Activated CD4-positive, alpha-beta T cell treated with anti-CD3 and anti-CD28 coated beads, Interleukin-2, amount 10 ng/mL, durations not matched to agents 24 days and 14 days (primary cell): ENCODE results near the gene LIMS2. TPM values are rescaled to one million over a fixed set of nuclear protein-coding genes. Genes with fewer than 3 reads are reported as not detected.

Source experiments
- DNase-seq: peaks from one replicate; pipeline ENCODE4 v3.0.0; 2022
- H3K27ac Mint-ChIP-seq: one replicate; pipeline ENCODE4 v1.8.0; 2022; ENCODE audit warnings: mild to moderate bottlenecking, mixed read lengths
- H3K27me3 Mint-ChIP-seq: one replicate; pipeline ENCODE4 v1.8.0; 2022; ENCODE audit warnings: mixed read lengths
- H3K36me3 Mint-ChIP-seq: one replicate; pipeline ENCODE4 v1.8.0; 2022; ENCODE audit warnings: low read depth, mild to moderate bottlenecking, mixed read lengths
- H3K4me1 Mint-ChIP-seq: one replicate; pipeline ENCODE4 v1.8.0; 2021; ENCODE audit warnings: mixed read lengths
- H3K4me3 Mint-ChIP-seq: one replicate; pipeline ENCODE4 v1.8.0; 2022; ENCODE audit warnings: mild to moderate bottlenecking, moderate library complexity, mixed read lengths
- H3K9me3 Mint-ChIP-seq: one replicate; pipeline ENCODE4 v1.8.0; 2021; ENCODE audit warnings: mixed read lengths
- intact Hi-C: fragments of 100-400 bp; cut with micrococcal nuclease; formaldehyde crosslinking; loops from one replicate; pipeline ENCODE4 v1.15.1; 2023
- total RNA-seq: library from RNA; stranded (reverse); gene quantifications from 2 replicates; pipeline ENCODE4 v1.2.3, GENCODE V29; 2022

LIMS2 gene
- total RNA-seq, 1 donor from 2014 or later: 8.4 TPM

GRCh38 chr2:127591221-127591923 is 84.0 kb downstream of the LIMS2 start:
- H3K27ac Mint-ChIP-seq: no peak overlapping the region
- no peaks in the 10 kb centered on the region for H3K27me3 Mint-ChIP-seq
- DNase-seq: peak; percentile 89
- no peaks in the 10 kb centered on the region for H3K36me3 Mint-ChIP-seq
- intact Hi-C loops: loop anchor here (1.0 kb wide), 1 partner anchor 58 kb away; no protein-coding TSS in a partner anchor
- H3K4me1 Mint-ChIP-seq: no peaks in the 10 kb centered on the region
- no peak overlapping the region for H3K4me3 Mint-ChIP-seq
- peaks cover 3% of the 10 kb centered on the region for H3K9me3 Mint-ChIP-seq

GRCh38 chr2:127590386-127591190 is 84.7 kb downstream of the LIMS2 start:
- no peak overlapping the region for H3K4me3 Mint-ChIP-seq
- no peak overlapping the region for H3K27ac Mint-ChIP-seq
- H3K27me3 Mint-ChIP-seq: no peaks in the 10 kb centered on the region
- no peaks in the 10 kb centered on the region for H3K4me1 Mint-ChIP-seq
- intact Hi-C loops: loop anchor here (1.0 kb wide), 1 partner anchor 59 kb away; no protein-coding TSS in a partner anchor
- no peaks in the 10 kb centered on the region for H3K36me3 Mint-ChIP-seq
- peaks cover 3% of the 10 kb centered on the region for H3K9me3 Mint-ChIP-seq
- no peak for DNase-seq

GRCh38 chr2:127589841-127590240 is 85.5 kb downstream of the LIMS2 start:
- no peaks in the 10 kb centered on the region for H3K36me3 Mint-ChIP-seq
- no peak for DNase-seq
- H3K9me3 Mint-ChIP-seq: no peaks in the 10 kb centered on the region
- intact Hi-C loops: no loop called here
- no peaks in the 10 kb centered on the region for H3K4me1 Mint-ChIP-seq
- H3K4me3 Mint-ChIP-seq: no peak overlapping the region
- H3K27me3 Mint-ChIP-seq: peaks cover 2% of the 10 kb centered on the region
- no peak overlapping the region for H3K27ac Mint-ChIP-seq

GRCh38 chr2:127589358-127589757 is 86.0 kb downstream of the LIMS2 start:
- no peaks in the 10 kb centered on the region for H3K4me1 Mint-ChIP-seq
- H3K36me3 Mint-ChIP-seq: no peaks in the 10 kb centered on the region
- no peak for DNase-seq
- peaks cover 2% of the 10 kb centered on the region for H3K27me3 Mint-ChIP-seq
- H3K4me3 Mint-ChIP-seq: no peak overlapping the region
- H3K27ac Mint-ChIP-seq: no peak overlapping the region
- no peaks in the 10 kb centered on the region for H3K9me3 Mint-ChIP-seq
- intact Hi-C loops: no loop called here

Other genes starting within 250 kb of the LIMS2 start
- 57.6 and 61.9 TPM in 2 replicates for gene IWS1, start 149.0 kb downstream of the LIMS2 start, total RNA-seq
- 0.07 and 0.12 TPM in 2 replicates for gene MYO7B, start 139.8 kb downstream of the LIMS2 start, total RNA-seq
- gene GPR17, start 29.4 kb downstream of the LIMS2 start, total RNA-seq: not detected in 2 replicates
- gene SFT2D3, start 26.0 kb upstream of the LIMS2 start, total RNA-seq: 5.9 and 6.3 TPM in 2 replicates
- gene WDR33, start 135.6 kb upstream of the LIMS2 start, total RNA-seq: 76.7 and 79.5 TPM in 2 replicates
- 77.5 and 80.4 TPM in 2 replicates for gene POLR2D, start 182.6 kb upstream of the LIMS2 start, total RNA-seq
- gene AMMECR1L, start 210.4 kb upstream of the LIMS2 start, total RNA-seq: 20.2 and 21.0 TPM in 2 replicates